HepG2 (cell line): ENCODE data around the gene KREMEN1. TPM values are rescaled to one million over a fixed set of nuclear protein-coding genes. Genes with fewer than 3 reads are reported as not detected.

Experiments
- ATF4 ChIP-seq, 2 experiments: fragments of 450-650 bp in 1 of 2; sonication (generic) in 1 of 2; formaldehyde crosslinking; IDR thresholded peaks; 2 replicates each; pipeline versions ENCODE4 v1.5.0 to v1.8.0; 2020 to 2022; ENCODE audit warnings: mild to moderate bottlenecking in 1 of 2, missing genetic modification reagents in 1 of 2
- HNRNPLL ChIP-seq: fragments of 200-400 bp; formaldehyde crosslinking; IDR thresholded peaks from 2 replicates; pipeline ENCODE4 v1.6.1; 2017; ENCODE audit warnings: mild to moderate bottlenecking, low read depth, low read length; ENCODE audit not compliant: poor library complexity, severe bottlenecking
- NAIF1 ChIP-seq: sonication (generic); formaldehyde crosslinking; IDR thresholded peaks from 2 replicates; pipeline ENCODE4 v1.5.0; 2020; ENCODE audit warnings: mild to moderate bottlenecking, missing genetic modification reagents, borderline replicate concordance
- NCOA2 ChIP-seq: sonication (generic); formaldehyde crosslinking; IDR thresholded peaks from 2 replicates; pipeline ENCODE4 v1.8.0; 2022; ENCODE audit warnings: inconsistent platforms
- PATZ1 ChIP-seq: sonication (generic); formaldehyde crosslinking; IDR thresholded peaks from 2 replicates; pipeline ENCODE4 v1.4.0; 2020; ENCODE audit warnings: missing genetic modification reagents
- POLR2G ChIP-seq: fragments of 200-400 bp; formaldehyde crosslinking; IDR thresholded peaks from 2 replicates; pipeline ENCODE4 v1.6.1; 2018; ENCODE audit warnings: mild to moderate bottlenecking, low read depth, low read length, moderate library complexity
- RBFOX2 ChIP-seq: fragments of 200-400 bp; formaldehyde crosslinking; IDR thresholded peaks from 2 replicates; pipeline ENCODE4 v1.6.1; 2017; ENCODE audit warnings: low read depth, mild to moderate bottlenecking, low read length
- RERE ChIP-seq: IDR thresholded peaks from 2 replicates; pipeline ENCODE4 v1.6.1; 2016; ENCODE audit warnings: low read depth, missing genetic modification reagents, missing compliant biosample characterization
- SOX13 ChIP-seq, 3 experiments: fragments of 450-650 bp in 1 of 3; sonication (generic) in 1 of 3; formaldehyde crosslinking in 1 of 3; IDR thresholded peaks in 2 of 3; conservative IDR thresholded peaks in 1 of 3; 2 replicates each; pipeline versions ENCODE4 v1.5.0 to v1.6.1; 2016 to 2020; ENCODE audit warnings: antibody characterized with exemption in 1 of 3, mild to moderate bottlenecking in 1 of 3, missing compliant biosample characterization in 1 of 3, missing genetic modification reagents in 1 of 3, moderate library complexity in 1 of 3
- ZNF674 ChIP-seq: sonication (generic); formaldehyde crosslinking; IDR thresholded peaks from 2 replicates; pipeline ENCODE4 v1.5.0; 2020; ENCODE audit warnings: low read depth, mild to moderate bottlenecking, missing genetic modification reagents
- ZSCAN21 ChIP-seq: sonication (generic); formaldehyde crosslinking; IDR thresholded peaks from 2 replicates; pipeline ENCODE4 v1.8.0; 2022; ENCODE audit warnings: mild to moderate bottlenecking, missing genetic modification reagents, moderate library complexity, borderline replicate concordance
- polyA plus RNA-seq, 8 experiments: library from polyadenylated mRNA; depleted of rRNA in 3 of 8; stranded (reverse) in 7 of 8; unstranded in 1 of 8; fragments of >200 nt; fragmentation: Illumina TruSeq in 4 of 8; extraction: Trizol in 4 of 8; gene quantifications; 2 replicates each; pipeline versions ENCODE4 v1.2.1 to v1.2.3, GENCODE V29; 2011 to 2016; ENCODE audit warnings: low read depth in 4 of 8, missing spikeins in 1 of 8, mixed read lengths in 1 of 8; ENCODE audit not compliant: insufficient read depth in 1 of 8
- total RNA-seq, 5 experiments: library from RNA; depleted of rRNA; stranded (reverse); fragments of >200 nt; fragmentation: Illumina TruSeq; extraction: Trizol; gene quantifications; 2 replicates each; pipeline ENCODE4 v1.2.3, GENCODE V29; 2016; ENCODE audit warnings: low read depth in 1 of 5
- TF ChIP-seq, protein P1 (sequence below): sonication (generic); formaldehyde crosslinking; conservative IDR thresholded peaks from 2 replicates; pipeline ENCODE4 v1.4.0; 2020; ENCODE audit warnings: missing genetic modification reagents
- TF ChIP-seq, protein P2 (sequence below): IDR thresholded peaks from 2 replicates; pipeline ENCODE4 v1.4.0; 2020; ENCODE audit warnings: mild to moderate bottlenecking, missing genetic modification reagents

The KREMEN1 gene
- total and polyA plus RNA-seq, 2 of the 13 experiments (the other 11 are each of a cell fraction or from before 2014, with no cell fraction given) = 9.8 to 13.8 TPM

- TF ChIP-seq POLR2G = peak; percentile 73
- TF ChIP-seq SOX13 (IDR thresholded peaks at IDR 0.05) = no peak
- 0 out of 4 replicates have a peak, but pooled peaks of 1 of the 2 experiments have one; percentile 21 for TF ChIP-seq SOX13 (CRISPR knock-in tag; conservative IDR thresholded peaks at IDR 0.05 in 1 of 2, IDR thresholded peaks at IDR 0.05 in 1 of 2)
- peak; percentile 23; the same call in 1 of the 2 replicates for TF ChIP-seq NCOA2 (CRISPR knock-in tag)
- TF ChIP-seq PATZ1 (CRISPR knock-in tag) = peak; percentile 58
- TF ChIP-seq ATF4 (CRISPR knock-in tag; IDR thresholded peaks at IDR 0.05) = no peak
- peak; percentile 68 for TF ChIP-seq RBFOX2
- peak; percentile 89 for TF ChIP-seq HNRNPLL
- TF ChIP-seq, protein P1, sequence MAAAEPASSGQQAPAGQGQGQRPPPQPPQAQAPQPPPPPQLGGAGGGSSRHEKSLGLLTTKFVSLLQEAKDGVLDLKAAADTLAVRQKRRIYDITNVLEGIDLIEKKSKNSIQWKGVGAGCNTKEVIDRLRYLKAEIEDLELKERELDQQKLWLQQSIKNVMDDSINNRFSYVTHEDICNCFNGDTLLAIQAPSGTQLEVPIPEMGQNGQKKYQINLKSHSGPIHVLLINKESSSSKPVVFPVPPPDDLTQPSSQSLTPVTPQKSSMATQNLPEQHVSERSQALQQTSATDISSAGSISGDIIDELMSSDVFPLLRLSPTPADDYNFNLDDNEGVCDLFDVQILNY (CRISPR knock-in tag) = peak; percentile 55
- TF ChIP-seq, protein P2, sequence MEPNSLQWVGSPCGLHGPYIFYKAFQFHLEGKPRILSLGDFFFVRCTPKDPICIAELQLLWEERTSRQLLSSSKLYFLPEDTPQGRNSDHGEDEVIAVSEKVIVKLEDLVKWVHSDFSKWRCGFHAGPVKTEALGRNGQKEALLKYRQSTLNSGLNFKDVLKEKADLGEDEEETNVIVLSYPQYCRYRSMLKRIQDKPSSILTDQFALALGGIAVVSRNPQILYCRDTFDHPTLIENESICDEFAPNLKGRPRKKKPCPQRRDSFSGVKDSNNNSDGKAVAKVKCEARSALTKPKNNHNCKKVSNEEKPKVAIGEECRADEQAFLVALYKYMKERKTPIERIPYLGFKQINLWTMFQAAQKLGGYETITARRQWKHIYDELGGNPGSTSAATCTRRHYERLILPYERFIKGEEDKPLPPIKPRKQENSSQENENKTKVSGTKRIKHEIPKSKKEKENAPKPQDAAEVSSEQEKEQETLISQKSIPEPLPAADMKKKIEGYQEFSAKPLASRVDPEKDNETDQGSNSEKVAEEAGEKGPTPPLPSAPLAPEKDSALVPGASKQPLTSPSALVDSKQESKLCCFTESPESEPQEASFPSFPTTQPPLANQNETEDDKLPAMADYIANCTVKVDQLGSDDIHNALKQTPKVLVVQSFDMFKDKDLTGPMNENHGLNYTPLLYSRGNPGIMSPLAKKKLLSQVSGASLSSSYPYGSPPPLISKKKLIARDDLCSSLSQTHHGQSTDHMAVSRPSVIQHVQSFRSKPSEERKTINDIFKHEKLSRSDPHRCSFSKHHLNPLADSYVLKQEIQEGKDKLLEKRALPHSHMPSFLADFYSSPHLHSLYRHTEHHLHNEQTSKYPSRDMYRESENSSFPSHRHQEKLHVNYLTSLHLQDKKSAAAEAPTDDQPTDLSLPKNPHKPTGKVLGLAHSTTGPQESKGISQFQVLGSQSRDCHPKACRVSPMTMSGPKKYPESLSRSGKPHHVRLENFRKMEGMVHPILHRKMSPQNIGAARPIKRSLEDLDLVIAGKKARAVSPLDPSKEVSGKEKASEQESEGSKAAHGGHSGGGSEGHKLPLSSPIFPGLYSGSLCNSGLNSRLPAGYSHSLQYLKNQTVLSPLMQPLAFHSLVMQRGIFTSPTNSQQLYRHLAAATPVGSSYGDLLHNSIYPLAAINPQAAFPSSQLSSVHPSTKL (CRISPR knock-in tag) = peak; percentile 31; the same call in 1 of the 2 replicates
- TF ChIP-seq RERE (CRISPR knock-in tag) = 0 out of 2 replicates have a peak, but pooled peaks have one; percentile 14
- peak; percentile 59; the same call in 1 of the 2 replicates for TF ChIP-seq ZSCAN21 (CRISPR knock-in tag)
- peak; percentile 39; the same call in 1 of the 2 replicates for TF ChIP-seq NAIF1
- TF ChIP-seq ZNF674 = no peak
Measured at GRCh38 chr22:29071261-29072045, 1.4 kb upstream of the KREMEN1 start (continued).
